ENCODE data around the gene CFL1.
A peak's percentile ranks its signal among the peaks of the same experiment; 100 is the strongest.
"Not testable (repeated sequence)": the region's sequence is repeated elsewhere in the genome, so short reads cannot be mapped to it uniquely, and the experiment has no call there.

CFL1 gene

DNA sequence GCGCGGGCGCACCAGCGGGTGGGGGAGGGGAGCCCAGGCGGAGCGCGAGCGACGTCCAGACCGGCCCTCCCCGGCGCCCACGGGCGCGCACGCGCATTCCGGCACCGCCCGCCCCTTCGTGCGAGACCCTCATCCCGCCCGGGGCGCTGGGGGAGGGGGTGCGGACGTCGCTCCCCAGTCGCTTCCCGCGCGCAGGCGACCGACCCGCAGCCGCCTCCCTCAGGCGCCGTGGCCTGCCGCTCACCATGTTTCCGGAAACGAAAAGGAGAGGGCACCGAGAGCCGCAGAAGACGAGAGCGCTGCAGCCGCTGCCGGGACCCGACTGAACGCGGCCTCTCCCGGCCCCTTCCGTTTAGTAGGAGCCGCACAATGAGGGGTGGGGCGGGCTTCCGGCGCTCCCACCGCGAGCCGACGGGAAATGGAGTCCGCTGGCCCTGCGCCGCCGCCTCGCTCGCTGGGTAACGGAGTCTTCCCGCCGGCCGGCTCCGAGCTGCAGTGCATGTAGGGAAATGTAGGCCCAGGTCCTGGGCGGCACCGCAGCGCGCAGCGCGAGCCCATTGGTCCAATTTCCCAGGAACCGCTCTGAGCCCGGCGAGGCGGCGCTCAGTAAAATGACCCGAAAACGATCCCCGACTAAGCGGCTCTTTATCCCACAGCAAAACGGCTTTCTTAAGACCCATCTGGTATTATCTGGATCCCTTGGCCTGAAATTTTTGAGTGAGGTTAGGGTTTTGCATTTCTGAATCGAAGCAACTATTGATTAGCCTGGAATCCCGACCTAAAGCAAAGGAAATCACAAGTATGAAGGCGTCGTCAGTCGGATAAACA, at the start of gene CFL1:
Gene CFL1 (minus strand): TSS at position 328 of the 828 bp plus-strand sequence. CDS start 81 bp downstream, at position 247.
- peak; percentile 99 for DNase-seq

DNA sequence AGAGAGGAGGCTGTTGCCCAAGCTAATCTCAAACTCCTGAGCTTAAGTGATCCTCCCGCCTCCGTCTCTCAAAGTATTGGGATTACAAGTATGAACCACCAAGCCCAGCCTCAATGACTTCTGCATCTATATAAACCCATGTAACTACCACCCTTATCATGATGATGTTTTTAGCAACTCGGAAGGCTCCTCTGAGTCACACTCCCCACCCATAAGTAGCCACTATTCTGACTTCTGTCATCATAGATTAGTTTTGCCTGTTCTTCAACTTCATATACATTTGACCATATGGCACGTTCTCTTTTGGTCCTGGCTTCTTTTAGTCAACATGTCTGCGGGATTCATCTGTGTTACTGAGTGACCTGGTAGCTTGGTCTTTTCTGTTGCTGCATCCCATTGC, 48.6 kb upstream of the CFL1 start:
- no peak for DNase-seq

DNA sequence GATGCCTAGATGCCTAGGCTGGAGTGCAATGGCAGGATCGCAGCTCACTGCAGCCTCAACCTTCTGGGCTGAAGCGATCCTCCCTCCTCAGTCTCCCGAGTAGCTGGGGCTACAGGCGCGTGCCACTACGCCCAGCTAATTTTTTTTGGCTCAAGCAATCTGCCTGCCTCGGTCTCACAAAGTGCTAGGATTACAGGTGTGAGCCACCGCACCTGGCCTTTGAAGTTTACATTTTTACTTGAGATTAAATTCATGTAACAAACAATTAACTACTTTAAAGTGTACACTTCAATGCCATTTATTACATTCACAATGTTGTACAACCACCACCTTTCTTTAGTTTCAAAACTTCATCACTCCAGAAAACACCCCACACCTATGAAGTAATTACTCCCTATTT, 45.7 kb upstream of the CFL1 start:
- DNase-seq: no peak

DNA sequence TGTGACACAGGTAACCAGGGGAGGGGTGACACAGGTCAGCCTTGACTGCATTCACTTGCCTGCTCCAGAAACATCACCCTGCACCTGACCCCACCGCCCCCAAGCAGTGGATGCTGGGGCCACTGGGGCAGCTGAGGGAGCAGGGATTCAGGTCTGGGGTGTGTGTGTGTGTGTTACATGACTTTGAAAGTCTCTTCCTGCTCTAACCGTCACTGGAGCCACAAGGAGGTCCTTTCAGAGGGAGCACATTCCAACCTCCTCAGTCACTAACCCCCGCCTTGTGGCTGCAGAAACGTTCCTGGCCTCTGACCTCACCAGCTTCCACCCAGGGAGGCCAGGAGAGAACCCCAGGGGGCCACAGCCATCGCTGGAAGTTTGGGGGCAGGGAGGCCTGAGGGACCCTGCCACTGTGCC, 45.1 kb upstream of the CFL1 start:
- DNase-seq: no peak

DNA sequence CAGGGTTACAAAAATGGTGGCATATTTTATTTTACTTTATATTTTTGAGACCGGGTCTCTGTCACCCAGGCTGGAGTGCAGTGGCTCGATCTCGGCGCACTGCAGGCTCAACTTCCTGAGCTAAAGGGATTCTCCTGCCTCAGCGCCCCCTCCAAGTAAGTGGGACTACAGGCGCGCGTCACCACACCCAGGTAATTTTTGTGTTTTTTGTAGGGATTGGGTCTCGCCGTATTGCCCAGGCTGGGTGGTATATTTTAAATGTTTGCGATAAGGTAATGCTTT, 42.9 kb upstream of the CFL1 start:
- DNase-seq: no peak

DNA sequence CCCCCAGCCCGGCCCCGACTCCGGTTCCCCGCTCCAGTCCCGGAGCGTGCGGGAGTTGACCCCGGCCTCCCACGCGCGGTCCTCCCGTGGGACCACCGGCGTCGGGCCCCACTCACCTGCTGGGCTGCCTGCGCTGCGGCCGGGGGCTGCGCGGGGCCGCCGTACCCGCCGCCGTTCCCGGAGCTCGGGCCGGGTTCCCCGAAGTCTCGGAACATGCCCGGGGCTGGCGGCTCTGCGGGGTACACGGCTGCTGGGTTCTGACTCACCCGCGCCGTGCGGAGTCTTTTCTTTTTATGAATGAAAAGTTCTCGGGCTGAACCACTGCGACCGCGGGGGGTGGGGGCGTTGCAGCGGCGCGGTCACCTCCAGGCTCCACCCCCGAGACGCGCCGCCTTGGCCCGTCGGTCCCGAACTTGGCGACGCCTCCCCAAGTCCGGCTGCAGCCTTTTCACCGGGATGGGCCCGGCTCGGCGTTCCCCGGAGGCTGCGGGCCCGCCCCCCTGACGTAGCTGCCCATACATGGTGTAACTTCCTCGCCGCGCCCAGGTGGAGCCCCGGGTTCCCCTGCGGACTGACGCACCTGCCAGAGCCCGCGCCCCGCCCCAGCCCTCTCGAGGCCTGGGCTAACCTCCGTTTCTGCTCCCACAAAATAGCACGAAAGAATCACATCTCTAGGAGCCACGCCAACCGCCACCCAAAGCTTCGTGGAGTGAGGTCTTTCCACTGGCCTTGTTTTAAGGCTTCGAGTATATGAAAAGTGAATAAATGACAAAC, 42.3 kb upstream of the CFL1 start, which contains the start of gene FOSL1:
Gene FOSL1 (minus strand): TSS at position 264 of the 774 bp plus-strand sequence. CDS start 49 bp downstream, at position 215.
- DNase-seq: peak; percentile 89

DNA sequence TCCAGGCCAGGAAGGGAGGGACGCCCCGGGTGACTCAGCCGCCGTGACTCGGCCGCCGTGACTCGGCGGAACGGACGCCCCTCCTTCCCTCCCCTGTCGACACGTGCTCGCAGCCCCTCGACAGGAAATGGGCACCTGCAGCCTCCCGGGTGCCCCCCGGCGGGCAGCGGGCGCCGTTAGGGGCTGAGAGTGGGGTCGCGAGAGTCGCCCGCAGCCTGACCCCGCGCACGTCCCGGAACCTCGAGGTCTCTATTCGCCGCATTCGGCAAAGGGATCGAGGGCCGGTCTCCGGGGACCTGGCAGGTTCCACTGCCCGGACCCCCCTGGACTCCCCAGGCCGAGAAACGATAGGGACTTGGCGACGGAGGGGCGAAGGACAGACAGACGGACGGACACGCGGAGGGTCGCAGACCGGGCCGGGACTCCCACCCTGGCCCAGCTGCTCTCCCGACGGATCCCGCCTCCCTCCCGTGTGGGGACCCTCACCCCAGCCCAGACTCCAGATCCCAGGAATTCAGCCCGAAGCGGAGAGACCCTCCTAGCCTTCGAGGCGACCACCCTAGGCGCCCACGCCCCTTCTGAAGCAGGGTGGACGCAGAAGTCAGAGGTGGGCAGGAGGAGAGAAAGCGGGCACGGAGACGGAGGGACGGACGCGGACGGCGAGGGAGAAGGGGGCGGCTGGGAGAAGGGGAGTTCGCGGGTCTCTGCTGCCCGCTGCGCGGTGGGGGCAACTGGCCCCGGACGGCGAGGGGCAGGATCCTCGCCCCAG, 41.6 kb upstream of the CFL1 start:
- peak; percentile 47 for DNase-seq

DNA sequence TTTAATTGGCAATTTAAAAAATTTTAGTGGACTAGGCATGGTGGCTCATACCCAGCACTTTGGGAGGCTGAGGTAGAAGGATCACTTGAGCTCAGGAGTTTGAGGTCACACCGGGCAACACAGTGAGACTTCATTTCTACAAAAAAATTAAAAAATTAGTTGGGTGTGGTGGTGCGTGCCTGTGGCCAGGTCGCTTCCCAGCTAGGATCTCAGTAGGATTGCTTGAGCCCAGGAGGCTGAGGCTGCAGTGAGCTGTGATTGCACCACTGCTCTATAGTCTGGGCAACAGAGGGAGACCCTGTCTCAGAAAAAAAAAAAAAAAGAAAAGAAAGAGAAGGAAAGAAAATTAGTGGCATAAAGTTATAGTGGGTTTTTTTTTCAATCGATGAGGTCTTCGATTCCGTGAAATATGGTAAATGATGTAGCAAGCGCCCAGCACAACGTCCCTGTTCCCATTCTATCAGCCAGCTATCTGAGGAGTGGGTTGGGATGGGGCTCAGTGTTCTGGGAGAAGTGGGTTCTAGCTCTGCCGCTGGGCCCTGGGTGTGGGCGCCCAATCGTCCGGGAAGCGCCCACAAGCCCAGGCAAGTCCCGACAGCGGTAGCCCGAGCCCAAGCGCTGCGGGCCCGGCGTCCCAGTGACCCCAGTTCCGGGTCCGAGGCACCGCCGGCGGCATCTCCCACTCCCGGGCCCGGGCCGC, 40.8 kb upstream of the CFL1 start:
- DNase-seq: no peak

DNA sequence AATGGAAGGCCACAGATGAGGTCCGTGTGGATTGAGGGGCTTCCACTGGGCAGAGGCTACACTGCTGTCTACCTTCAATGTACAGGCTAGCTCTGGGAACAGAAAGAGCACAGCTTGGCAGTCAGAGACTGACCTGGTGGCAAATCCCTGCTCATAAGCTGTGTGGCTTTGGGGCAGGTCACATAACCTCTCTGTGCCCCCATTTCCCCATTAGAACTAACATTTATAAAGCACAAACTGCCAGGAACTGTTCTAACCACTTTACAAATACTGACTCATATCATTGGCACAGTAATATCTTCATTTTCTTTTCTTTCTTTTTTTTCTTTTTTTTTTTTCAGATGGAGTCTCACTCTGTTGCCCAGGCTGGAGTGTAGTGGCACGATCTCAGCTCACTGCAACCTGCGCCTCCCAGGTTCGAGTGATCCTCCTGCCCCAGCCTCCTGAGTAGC, 39.1 kb upstream of the CFL1 start:
- no peak for DNase-seq

DNA sequence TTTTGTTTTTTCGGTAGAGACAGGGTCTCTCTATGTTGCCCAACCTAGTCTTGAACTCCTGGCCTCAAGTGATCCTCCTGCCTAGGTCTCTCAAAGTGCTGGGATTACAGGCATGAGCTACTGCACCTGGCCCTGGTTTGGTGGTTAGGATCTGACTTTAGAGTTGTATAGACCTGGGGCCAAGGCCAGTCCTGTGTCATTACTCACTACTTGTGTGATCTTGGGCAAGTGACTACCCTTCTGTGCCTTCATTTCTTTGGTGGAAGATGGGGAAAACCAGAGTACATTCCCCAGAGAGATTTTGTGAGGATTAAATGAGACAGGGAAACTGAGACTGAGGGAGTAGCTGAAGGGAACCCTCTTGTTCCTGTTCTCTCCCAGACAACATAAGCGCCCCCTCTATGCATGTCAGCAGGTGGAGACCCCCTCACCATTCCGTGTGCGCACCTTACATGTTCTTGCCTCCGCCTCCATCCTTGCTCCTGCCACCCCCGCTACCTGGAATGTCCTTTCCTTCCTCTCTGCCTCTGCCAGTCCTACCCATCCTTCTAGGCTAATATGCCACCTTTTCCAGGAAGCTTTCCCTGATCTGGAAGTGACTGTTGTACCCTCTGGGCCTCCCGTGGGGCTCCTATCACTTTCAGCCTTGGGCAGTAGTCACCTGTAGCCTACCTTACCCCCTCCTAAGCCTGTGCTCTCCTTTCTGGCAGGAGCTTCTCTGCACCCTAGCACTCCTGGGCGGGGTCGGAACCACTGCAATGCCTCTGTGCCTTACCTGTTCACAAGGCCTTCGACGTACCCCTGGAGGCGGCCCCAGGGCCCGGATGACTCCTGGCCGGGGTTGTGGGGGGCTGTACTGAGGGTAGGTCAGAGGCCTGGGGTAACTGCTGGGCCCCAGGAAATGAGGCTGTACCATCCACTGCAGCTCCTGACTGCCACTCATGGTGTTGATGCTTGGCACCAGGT, 38.3 kb upstream of the CFL1 start:
- no peak for DNase-seq

DNA sequence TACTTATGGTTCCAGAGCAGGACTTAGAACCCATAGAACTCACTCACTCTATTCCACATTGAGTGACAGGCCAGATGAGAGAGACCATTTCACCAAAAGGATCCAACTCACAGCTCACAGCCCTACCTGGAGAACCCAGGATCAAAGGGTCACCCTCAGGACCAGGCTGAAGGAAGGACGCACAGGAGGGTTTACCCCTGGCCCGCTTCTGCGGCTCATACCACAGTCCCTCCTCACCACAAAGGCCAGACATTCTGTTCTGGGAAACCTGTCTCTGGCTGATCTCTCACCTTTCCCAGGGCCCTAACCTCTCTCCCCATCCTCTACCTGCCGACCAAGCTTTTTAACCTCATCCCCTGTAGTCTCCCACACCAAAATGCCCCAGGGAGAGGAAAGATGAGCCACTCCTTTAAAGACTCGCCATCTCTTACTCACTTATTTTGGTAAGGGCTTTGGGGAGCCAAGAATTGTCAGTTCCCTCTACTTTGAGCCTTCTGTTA, 37.6 kb upstream of the CFL1 start:
- DNase-seq: no peak

DNA sequence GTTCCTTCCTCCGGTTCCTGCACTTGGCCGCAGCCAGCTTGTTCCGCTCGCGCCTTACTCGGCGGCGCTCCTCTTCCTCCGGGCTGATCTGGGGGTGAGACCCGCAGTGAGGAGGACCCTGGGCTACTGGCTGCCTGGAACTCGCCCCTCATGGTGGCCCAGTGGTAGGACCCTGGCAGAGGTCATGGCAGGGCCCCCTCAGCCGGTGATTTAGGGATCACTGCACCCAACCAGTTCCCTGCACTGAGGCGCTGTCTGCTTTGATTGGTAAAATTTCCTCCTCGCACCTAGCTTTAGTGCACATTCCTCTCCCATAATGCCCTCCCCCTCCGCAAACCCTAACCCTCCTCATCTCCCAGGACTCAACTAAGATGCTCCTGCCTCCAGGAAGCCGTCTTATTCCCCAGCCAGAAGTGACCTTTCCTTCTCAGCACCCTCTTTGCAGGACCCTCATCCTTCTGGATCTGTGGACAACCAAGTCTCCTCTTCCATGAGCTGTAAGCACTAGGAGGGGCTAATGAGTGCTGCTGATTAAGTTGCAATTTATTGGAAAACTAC, 36.1 kb upstream of the CFL1 start:
- DNase-seq: no peak

DNA sequence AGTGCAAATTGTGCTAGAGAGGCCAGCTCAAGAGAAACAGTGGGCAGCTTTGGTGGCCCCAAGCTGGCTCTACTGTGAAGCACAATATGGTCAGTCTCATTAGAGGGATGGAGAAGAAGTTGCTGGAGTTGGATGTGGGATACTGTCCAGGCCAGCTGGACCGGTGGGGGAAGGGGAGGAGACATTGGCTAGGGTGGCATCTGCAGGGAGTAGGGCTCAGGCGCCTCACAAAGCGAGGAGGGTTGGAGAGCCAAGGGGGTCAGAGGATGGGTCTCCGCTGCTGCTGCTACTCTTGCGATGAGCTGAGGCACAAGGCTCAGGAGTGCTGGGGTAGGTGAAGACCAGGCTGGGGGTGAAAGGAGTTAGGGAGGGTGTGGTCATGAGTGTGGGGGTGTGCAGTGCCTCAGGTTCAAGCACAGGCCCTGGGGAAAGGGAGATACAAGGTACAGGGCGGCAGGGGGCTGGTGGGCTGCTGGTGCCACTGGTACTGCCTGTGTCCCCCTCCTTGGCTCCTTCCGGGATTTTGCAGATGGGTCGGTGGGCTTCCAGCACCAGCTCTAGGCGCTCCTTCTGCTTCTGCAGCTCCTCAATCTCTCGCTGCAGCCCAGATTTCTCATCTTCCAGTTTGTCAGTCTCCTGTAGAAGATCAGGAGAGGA, 34.8 kb upstream of the CFL1 start:
- DNase-seq: no peak

DNA sequence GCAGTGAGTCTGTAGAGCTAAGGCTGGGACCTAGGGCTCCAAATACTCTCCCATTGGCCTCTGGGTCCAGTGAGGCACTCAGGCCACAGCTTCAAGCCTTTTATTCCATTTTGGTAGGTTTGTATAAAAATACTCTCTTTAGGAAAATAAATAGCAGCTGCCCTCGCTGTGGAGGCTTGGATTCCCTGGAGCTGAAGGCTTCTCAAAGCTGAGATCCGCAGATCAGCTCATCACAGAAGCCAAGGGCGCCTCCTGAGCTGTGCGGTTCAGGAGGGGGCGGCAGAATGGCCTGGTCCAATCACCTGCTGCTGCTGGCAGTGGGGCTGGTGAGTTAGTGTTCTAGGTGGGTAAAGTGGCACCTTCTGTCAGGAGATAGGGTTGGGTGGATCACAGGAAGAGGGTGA, 34.2 kb upstream of the CFL1 start:
- not testable (repeated sequence) for DNase-seq

DNA sequence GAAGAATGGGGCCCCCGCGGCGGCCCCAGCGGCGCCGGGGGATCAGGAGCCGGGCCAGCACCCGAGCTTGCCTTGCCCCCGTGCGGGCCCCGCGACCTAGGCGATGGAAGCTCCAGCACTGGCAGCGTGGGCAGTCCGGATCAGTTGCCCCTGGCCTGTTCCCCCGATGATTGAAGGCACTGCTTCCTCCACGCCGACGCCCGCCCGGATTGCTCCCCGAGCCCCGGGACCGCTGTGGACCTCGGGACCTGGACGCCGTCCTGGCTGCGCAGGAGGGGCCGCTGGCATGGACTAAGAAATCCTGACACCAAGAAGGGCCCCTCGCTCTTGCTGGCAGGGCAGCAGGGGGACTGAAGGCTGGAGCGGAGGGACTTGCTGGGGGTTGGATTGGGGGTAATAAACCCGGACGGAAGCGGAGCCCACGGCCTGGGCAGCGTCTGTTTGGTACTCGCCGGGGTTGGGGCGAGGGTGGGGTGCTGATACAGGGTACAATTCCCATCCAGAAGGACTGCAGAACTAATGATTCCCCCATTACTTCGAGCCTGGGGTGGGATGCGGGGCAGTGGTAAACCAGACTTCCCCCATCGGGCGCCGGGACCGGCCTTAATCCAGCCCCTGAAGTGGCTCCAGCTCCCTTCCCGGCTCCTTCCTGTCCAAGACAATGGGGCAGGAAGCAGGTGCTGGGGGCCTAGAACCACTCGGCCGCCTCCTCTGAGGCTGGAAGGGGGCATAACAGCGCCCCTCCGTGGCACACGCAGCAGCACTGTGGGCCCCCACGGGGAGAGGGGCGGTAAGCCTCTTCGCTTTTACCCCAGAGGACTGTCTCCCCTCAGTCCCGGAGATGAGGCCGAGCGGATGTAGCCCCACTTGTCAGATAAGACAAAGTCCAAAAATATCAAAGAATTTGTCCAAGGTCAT, 33.5 kb upstream of the CFL1 start:
- DNase-seq: peak; percentile 72

DNA sequence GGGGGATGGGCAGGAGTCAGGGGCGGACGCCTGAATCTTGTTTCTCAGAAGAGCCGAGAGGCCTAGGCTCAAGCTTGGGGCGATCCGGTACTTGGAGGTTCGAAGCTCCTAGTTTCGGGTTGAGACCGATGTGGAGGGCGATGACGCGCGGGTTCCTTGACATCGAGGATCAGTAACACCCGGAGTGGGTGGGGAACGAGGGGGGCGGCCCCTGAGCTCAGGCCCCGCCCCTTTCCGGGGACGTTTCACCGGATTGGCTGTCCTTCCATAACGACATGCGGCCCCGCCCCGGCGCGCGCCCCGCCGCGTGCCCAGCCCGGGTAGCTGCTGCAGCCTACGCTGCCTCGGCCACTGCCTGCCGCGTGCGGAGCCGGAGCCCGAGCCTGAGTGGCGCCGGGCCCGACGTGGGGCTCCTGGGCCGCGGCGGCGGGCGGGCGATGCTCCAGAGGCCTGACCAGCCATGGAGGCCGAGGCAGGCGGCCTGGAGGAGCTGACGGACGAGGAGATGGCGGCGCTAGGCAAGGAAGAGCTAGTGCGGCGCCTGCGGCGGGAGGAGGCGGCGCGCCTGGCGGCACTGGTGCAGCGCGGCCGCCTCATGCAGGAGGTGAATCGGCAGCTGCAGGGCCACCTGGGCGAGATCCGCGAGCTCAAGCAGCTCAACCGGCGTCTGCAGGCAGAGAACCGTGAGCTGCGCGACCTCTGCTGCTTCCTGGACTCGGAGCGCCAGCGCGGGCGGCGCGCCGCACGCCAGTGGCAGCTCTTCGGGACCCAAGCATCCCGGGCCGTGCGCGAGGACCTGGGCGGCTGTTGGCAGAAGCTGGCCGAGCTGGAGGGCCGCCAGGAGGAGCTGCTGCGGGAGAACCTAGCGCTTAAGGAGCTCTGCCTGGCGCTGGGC, 32.6 kb upstream of the CFL1 start, which contains the start of gene CCDC85B:
Gene CCDC85B (plus strand): TSS at position 350 of the 895 bp plus-strand sequence. CDS start 111 bp downstream, at position 461.
- DNase-seq: peak; percentile 98

DNA sequence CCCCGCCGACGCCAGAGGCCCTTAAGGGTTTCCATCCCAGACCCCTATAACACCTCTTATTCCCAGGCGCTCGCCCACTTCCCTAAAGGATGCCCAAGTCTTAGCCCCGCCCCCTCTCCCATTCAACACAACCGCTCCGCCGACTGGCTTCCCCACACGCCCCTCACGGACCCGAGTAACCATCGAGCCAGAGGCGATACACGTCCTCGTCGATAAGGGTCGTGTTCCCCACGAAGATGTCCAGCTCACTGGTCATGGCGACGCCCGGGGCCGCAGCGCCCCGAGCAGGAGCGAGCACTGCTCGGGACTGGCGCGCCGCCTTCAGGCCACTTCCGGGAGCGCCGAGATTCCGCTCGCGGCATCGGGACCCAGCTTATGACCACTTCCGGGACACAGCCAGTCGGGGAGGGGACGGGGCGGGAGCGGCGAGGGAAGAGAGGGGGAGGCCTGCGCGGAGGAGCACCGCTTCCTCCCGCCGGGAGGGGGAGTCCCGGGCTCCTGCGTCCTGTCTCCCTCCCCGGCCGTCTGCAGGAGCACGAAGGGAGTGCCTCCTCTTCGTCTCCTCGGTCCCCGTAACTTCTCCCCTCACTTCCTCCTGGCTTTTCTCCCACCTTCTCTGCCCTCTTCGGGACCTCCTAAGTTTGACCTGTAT, 30.3 kb upstream of the CFL1 start, which contains the start of gene FIBP:
Gene FIBP (minus strand): TSS at position 309 of the 652 bp plus-strand sequence. CDS start 53 bp downstream, at position 256.
- DNase-seq: peak; percentile 98
